Neuronal stem cell (in vitro differentiated cells): ENCODE data around the gene SMCO3.

Experiments
- DNase-seq: peaks from one replicate; pipeline ENCODE4 v3.0.0-alpha.2; 2013; ENCODE audit warnings: low spot score
- H2AFZ ChIP-seq: one replicate; pipeline ENCODE4 v1.6.1; 2013; ENCODE audit warnings: mild to moderate bottlenecking, low read length, inconsistent platforms
- H2AK5ac ChIP-seq: 2 replicates; pipeline ENCODE4 v1.6.1; 2013; ENCODE audit warnings: low read depth, mild to moderate bottlenecking, inconsistent platforms, low read length, moderate library complexity, mixed read lengths
- H2BK120ac ChIP-seq: 2 replicates; pipeline ENCODE4 v1.6.1; 2013; ENCODE audit warnings: low read depth, mild to moderate bottlenecking, inconsistent platforms, low read length, moderate library complexity, mixed read lengths
- H2BK12ac ChIP-seq: one replicate; pipeline ENCODE4 v1.6.1; 2013; ENCODE audit warnings: low read length, inconsistent platforms
- H2BK15ac ChIP-seq: 2 replicates; pipeline ENCODE4 v1.6.1; 2013; ENCODE audit warnings: mild to moderate bottlenecking, low read length, inconsistent platforms, mixed read lengths
- H2BK5ac ChIP-seq: one replicate; pipeline ENCODE4 v1.6.1; 2013; ENCODE audit warnings: inconsistent platforms, mild to moderate bottlenecking, low read length, moderate library complexity
- H3K14ac ChIP-seq: one replicate; pipeline ENCODE4 v1.6.1; 2013; ENCODE audit warnings: low read length, inconsistent platforms
- H3K18ac ChIP-seq: 2 replicates; pipeline ENCODE4 v1.6.1; 2013; ENCODE audit warnings: low read length, inconsistent platforms
- H3K23ac ChIP-seq: 2 replicates; pipeline ENCODE4 v1.6.1; 2013; ENCODE audit warnings: low read depth, mild to moderate bottlenecking, mixed read lengths, low read length, inconsistent platforms; ENCODE audit not compliant: poor library complexity
- H3K27ac ChIP-seq: replicated peaks from 3 replicates; pipeline ENCODE4 v1.5.1; 2013; ENCODE audit warnings: low read length, inconsistent platforms
- H3K27me3 ChIP-seq, 3 experiments: 2 replicates each; pipeline ENCODE4 v1.6.1; 2013; ENCODE audit warnings: low read length in 3 of 3, mild to moderate bottlenecking in 2 of 3, inconsistent platforms in 1 of 3, low read depth in 1 of 3, mixed read lengths in 1 of 3, moderate library complexity in 1 of 3; ENCODE audit not compliant: control insufficient read depth in 3 of 3, insufficient read depth in 3 of 3
- H3K36me3 ChIP-seq, 2 donors: replicated peaks in 1 of 2; 2 replicates each; pipeline ENCODE4 v1.6.1; 2013; ENCODE audit warnings: low read length in 2 of 2; ENCODE audit not compliant: control insufficient read depth in 2 of 2, insufficient read depth in 2 of 2
- H3K4ac ChIP-seq: 2 replicates; pipeline ENCODE4 v1.6.1; 2013; ENCODE audit warnings: inconsistent platforms, mild to moderate bottlenecking, low read length, moderate library complexity
- H3K4me1 ChIP-seq, 2 donors: 1 replicate in 1 of 2; 2 replicates in 1 of 2; pipeline ENCODE4 v1.6.1; 2013; ENCODE audit warnings: low read length in 2 of 2, low read depth in 1 of 2; ENCODE audit not compliant: control insufficient read depth in 2 of 2, insufficient read depth in 1 of 2
- H3K4me2 ChIP-seq: one replicate; pipeline ENCODE4 v1.6.1; 2013; ENCODE audit warnings: mild to moderate bottlenecking, low read length, inconsistent platforms; ENCODE audit not compliant: insufficient read depth, poor library complexity, severe bottlenecking
- H3K4me3 ChIP-seq, 2 donors: 2 replicates each; pipeline ENCODE4 v1.5.1; 2013; ENCODE audit warnings: low read length in 2 of 2, mild to moderate bottlenecking in 2 of 2, inconsistent platforms in 1 of 2, moderate library complexity in 1 of 2
- H3K79me1 ChIP-seq: one replicate; pipeline ENCODE4 v1.6.1; 2013; ENCODE audit warnings: low read depth, mild to moderate bottlenecking, inconsistent platforms, low read length, moderate library complexity
- H3K9ac ChIP-seq: one replicate; pipeline ENCODE4 v1.6.1; 2013; ENCODE audit warnings: mild to moderate bottlenecking, low read depth, low read length, inconsistent platforms; ENCODE audit not compliant: poor library complexity
- H3K9me3 ChIP-seq, 2 donors: replicated peaks in 1 of 2; 2 replicates each; pipeline versions ENCODE3 to v1.6.1; 2013; ENCODE audit warnings: low read length in 2 of 2, mild to moderate bottlenecking in 2 of 2, inconsistent platforms in 1 of 2, low read depth in 1 of 2, mixed read lengths in 1 of 2, moderate library complexity in 1 of 2; ENCODE audit not compliant: control insufficient read depth in 2 of 2, insufficient read depth in 1 of 2
- H4K8ac ChIP-seq: one replicate; pipeline ENCODE4 v1.6.1; 2013; ENCODE audit warnings: low read depth, mild to moderate bottlenecking, inconsistent platforms, low read length, moderate library complexity
- H4K91ac ChIP-seq: one replicate; pipeline ENCODE4 v1.6.1; 2013; ENCODE audit warnings: low read length, low read depth, mild to moderate bottlenecking, inconsistent platforms; ENCODE audit not compliant: poor library complexity
- WGBS, 2 donors: extraction: QIAGEN DNeasy Blood & Tissue Kit; methylation state at CpG; one replicate each; pipeline ENCODE4 v1.1.7; 2013; ENCODE audit warnings: missing lambda C conversion rate in 2 of 2, mixed read lengths in 1 of 2; ENCODE audit not compliant: insufficient read length in 2 of 2, insufficient replicate concordance in 1 of 2; ENCODE audit errors: extremely low coverage in 2 of 2; 5-methylcytosine and 5-hydroxymethylcytosine counted together

SMCO3 gene

GRCh38 chr12:14810167-14810952, 3.6 kb downstream of the SMCO3 start:
- Histone ChIP-seq H2BK120ac (no peak overlapping the region), H3K36me3 (no peaks in the 10 kb centered on the region), H2AFZ (no peak overlapping the region), H2BK15ac (no peak overlapping the region), H3K23ac (no peak overlapping the region), H3K27ac (no peak overlapping the region), H3K14ac (no peak overlapping the region), H3K9me3 (no peaks in the 10 kb centered on the region), H4K91ac (no peak overlapping the region), H3K9ac (no peak overlapping the region), H3K4me3 (no peak overlapping the region), H3K4me2 (no peak overlapping the region), H3K27me3 (no peaks in the 10 kb centered on the region), H3K4me1 (peaks cover 0 to 3% of the 10 kb centered on the region in 2 donors), H2BK12ac (no peak overlapping the region), H3K79me1 (no peaks in the 10 kb centered on the region), H2BK5ac (no peak overlapping the region), H2AK5ac (no peak overlapping the region), H4K8ac (no peak overlapping the region), H3K4ac (no peak overlapping the region), H3K18ac (no peak overlapping the region)
- no CpG with 5 or more reads among the region's 5 CpGs for WGBS, 2 donors
- no peak for DNase-seq

- peak overlapping the region; percentile 58 for H3K4me2 ChIP-seq
- H4K91ac ChIP-seq, result no peak overlapping the region
Measured at GRCh38 chr12:14803830-14804160, 10.2 kb downstream of the SMCO3 start.

GRCh38 chr12:14803011-14803829, 10.8 kb downstream of the SMCO3 start, which contains the start of the genes C12orf60 and WBP11:
Gene C12orf60, plus strand, starts transcription at chr12:14803670. Its CDS starts 19,266 bp downstream, at chr12:14822936.
Gene WBP11, minus strand, starts transcription at chr12:14803478. Its CDS starts 2,095 bp downstream, at chr12:14801383.
- DNase-seq, result peak; percentile 96
- Histone ChIP-seq H3K4me1 (peaks cover 1 to 7% of the 10 kb centered on the region in 2 donors), H2BK15ac (no peak within 1 kb of the TSS), H3K4me2 (peak within 1 kb of the TSS; percentile 58), H4K91ac (peak within 1 kb of the TSS; percentile 49), H2AK5ac (peak within 1 kb of the TSS; percentile 56), H4K8ac (no peak within 1 kb of the TSS), H2BK5ac (peak within 1 kb of the TSS; percentile 72), H3K14ac (no peak within 1 kb of the TSS), H3K79me1 (peaks cover 3% of the 10 kb centered on the region), H3K18ac (peak within 1 kb of the TSS; percentile 73), H2BK12ac (no peak within 1 kb of the TSS), H3K36me3 (peaks cover 4 to 33% of the 10 kb centered on the region in 2 donors), H3K23ac (no peak within 1 kb of the TSS), H3K4ac (no peak within 1 kb of the TSS), H3K27ac (peak within 1 kb of the TSS; percentile 44), H3K4me3 (peak within 1 kb of the TSS; percentile 82 to 90), H2BK120ac (no peak within 1 kb of the TSS), H2AFZ (peak within 1 kb of the TSS; percentile 86), H3K9me3 (no peaks in the 10 kb centered on the region), H3K27me3 (no peaks in the 10 kb centered on the region), H3K9ac (peak within 1 kb of the TSS; percentile 95)
- WGBS, 2 donors, result no CpG with 5 or more reads among the region's 50 CpGs

More at GRCh38 chr12:14803830-14804160, 10.2 kb downstream of the SMCO3 start:
- Histone ChIP-seq H3K14ac (no peak overlapping the region), H3K4ac (no peak overlapping the region), H3K79me1 (peaks cover 3% of the 10 kb centered on the region), H2BK12ac (no peak overlapping the region), H3K4me1 (peaks cover 1 to 7% of the 10 kb centered on the region in 2 donors), H3K18ac (no peak overlapping the region), H3K27me3 (no peaks in the 10 kb centered on the region), H2AK5ac (no peak overlapping the region), H2BK120ac (no peak overlapping the region), H2BK15ac (no peak overlapping the region), H3K27ac (peak overlapping the region; percentile 44), H3K36me3 (peaks cover 2 to 27% of the 10 kb centered on the region in 2 donors), H3K9me3 (no peaks in the 10 kb centered on the region), H3K9ac (no peak overlapping the region), H2AFZ (peak overlapping the region; percentile 78), H3K4me3 (peak overlapping the region; percentile 80 to 82), H4K8ac (no peak overlapping the region), H2BK5ac (no peak overlapping the region), H3K23ac (no peak overlapping the region)
- DNase-seq, result no peak
- WGBS, 2 donors, result 80% methylated on average over 2 of the region's 12 CpGs; no CpG with 5 or more reads in 1 of the 2 donors

GRCh38 chr12:14802721-14803010, 11.3 kb downstream of the SMCO3 start:
- Histone ChIP-seq H3K9ac (peak overlapping the region; percentile 95), H2BK15ac (no peak overlapping the region), H3K4ac (no peak overlapping the region), H3K79me1 (peaks cover 3% of the 10 kb centered on the region), H2AK5ac (no peak overlapping the region), H3K18ac (peak overlapping the region; percentile 73), H3K14ac (no peak overlapping the region), H4K8ac (no peak overlapping the region), H2BK5ac (peak overlapping the region; percentile 72), H3K4me3 (peak overlapping the region; percentile 82 to 90), H3K4me2 (peak overlapping the region; percentile 41), H3K9me3 (no peaks in the 10 kb centered on the region), H4K91ac (no peak overlapping the region), H2BK12ac (no peak overlapping the region), H3K27ac (no peak overlapping the region), H2BK120ac (no peak overlapping the region), H3K23ac (no peak overlapping the region), H2AFZ (peak overlapping the region; percentile 86), H3K4me1 (peaks cover 1 to 7% of the 10 kb centered on the region in 2 donors), H3K36me3 (peaks cover 6 to 38% of the 10 kb centered on the region in 2 donors), H3K27me3 (no peaks in the 10 kb centered on the region)
- no peak for DNase-seq
- no CpG with 5 or more reads among the region's 7 CpGs for WGBS, 2 donors
